GM10266 (cell line): ENCODE data around the gene LSM3.
A peak's percentile ranks its signal among the peaks of the same experiment; 100 is the strongest.

ENCODE experiments used
- DNase-seq: peaks from one replicate; pipeline ENCODE4 v3.0.0; 2012; ENCODE audit errors: extremely low spot score
- TF ChIP-seq, protein P1 (sequence below): IDR thresholded peaks from 2 replicates; pipeline ENCODE4 v1.5.1; 2012; ENCODE audit warnings: mild to moderate bottlenecking, low read depth; ENCODE audit not compliant: control insufficient read depth, insufficient read depth; ENCODE audit errors: missing control alignments

Gene LSM3

DNA sequence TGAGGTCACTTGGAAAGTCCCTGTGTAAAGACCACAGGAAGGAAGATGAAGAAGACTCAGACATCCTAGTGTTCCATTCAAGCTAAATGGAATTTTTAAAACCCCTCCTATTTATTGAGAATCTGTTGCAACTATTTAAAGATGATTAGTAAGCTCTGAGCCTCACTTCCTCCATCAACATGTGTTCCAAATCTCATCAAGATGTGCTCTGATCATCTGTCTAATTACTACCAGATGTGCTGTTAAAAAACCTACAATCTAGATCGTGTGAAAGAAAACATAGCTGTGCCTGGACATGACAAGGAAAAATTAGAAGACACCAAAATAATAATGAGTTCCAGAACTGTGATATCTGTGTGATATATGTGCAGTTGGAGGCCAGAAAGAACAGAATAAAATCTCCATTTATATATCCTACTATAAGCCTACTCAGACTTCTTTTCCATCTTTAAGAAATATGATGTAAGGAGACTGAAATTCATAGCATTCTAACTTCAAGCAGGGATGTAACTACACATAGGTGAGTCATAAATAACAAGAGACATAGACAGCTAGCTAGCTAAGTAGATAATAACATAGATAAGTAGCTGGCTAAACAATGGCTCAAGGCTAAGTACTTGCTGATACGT lies 8.0 kb upstream of the LSM3 start:
- DNase-seq: no peak

GRCh38 chr3:14172496-14172895 lies 6.1 kb upstream of the LSM3 start:
- TF ChIP-seq, protein P1, sequence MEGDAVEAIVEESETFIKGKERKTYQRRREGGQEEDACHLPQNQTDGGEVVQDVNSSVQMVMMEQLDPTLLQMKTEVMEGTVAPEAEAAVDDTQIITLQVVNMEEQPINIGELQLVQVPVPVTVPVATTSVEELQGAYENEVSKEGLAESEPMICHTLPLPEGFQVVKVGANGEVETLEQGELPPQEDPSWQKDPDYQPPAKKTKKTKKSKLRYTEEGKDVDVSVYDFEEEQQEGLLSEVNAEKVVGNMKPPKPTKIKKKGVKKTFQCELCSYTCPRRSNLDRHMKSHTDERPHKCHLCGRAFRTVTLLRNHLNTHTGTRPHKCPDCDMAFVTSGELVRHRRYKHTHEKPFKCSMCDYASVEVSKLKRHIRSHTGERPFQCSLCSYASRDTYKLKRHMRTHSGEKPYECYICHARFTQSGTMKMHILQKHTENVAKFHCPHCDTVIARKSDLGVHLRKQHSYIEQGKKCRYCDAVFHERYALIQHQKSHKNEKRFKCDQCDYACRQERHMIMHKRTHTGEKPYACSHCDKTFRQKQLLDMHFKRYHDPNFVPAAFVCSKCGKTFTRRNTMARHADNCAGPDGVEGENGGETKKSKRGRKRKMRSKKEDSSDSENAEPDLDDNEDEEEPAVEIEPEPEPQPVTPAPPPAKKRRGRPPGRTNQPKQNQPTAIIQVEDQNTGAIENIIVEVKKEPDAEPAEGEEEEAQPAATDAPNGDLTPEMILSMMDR: no peak
- no peak for DNase-seq

More for the DNA sequence above, 8.0 kb upstream of the LSM3 start:
- TF ChIP-seq, protein P1: no peak

GRCh38 chr3:14174483-14174882 lies 4.1 kb upstream of the LSM3 start:
- TF ChIP-seq, protein P1: no peak
- no peak for DNase-seq

DNA sequence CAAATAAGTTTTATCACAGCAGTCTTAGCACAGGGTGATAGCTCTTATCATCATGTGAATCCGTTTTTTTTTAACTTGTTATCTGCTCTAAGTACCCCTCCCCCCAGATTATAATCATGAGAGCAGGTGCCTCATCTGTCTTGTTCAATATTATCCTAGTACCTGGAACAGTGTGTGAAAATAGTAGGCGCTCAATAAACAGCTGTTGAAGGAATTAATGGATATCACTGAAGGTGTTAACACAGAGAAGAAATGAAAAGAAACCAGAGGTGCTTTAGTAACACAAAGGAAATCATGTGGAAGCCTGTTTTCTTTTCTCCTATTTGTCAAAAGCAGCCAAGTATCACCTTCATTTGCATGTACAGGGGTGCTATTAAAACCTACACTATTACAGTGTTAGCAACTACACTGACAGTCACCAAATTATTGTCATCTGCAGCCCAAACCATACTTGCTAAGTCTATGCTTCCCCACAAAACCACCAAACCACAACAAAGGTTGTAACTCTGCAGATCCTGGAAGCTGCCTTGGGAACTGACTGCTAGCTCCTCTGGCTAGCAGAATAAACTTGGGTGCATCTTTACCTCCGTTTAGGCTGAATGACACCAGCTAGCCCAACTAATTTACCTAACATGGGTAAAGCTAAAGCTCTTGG lies 3.1 kb upstream of the LSM3 start:
- peak; percentile 43 for DNase-seq
- TF ChIP-seq, protein P1: no peak

- DNase-seq: no peak
- TF ChIP-seq, protein P1: no peak
These were observed 904 bp upstream of the LSM3 start for GRCh38 chr3:14177580-14178246.

- TF ChIP-seq, protein P1: no peak
- DNase-seq: no peak
These were observed 473 bp downstream of the LSM3 start for GRCh38 chr3:14179114-14179465.

- TF ChIP-seq, protein P1: no peak
- DNase-seq: no peak
These were observed 1.2 kb downstream of the LSM3 start for GRCh38 chr3:14179795-14180194.
